Measurements from ENCODE around the gene GSS.

The GSS gene

GRCh38 chr20:34983995-34984735, 28.6 kb upstream of the GSS start:
- in situ Hi-C loops (cut with MboI; ENCODE audit: low sequenced_read_pairs, unreplicated experiment): no loop called here
- no peak for DNase-seq (ENCODE audit: low spot score)
- TF ChIP-seq CTCF (IDR thresholded peaks at IDR 0.05; ENCODE audit: borderline replicate concordance, control extremely low read depth, extremely low read depth, insufficient read depth, missing control alignments): no peak

GRCh38 chr20:34983089-34983820, 27.6 kb upstream of the GSS start:
- TF ChIP-seq CTCF (IDR thresholded peaks at IDR 0.05; ENCODE audit: borderline replicate concordance, control extremely low read depth, extremely low read depth, insufficient read depth, missing control alignments): no peak
- DNase-seq (ENCODE audit: low spot score): no peak
- in situ Hi-C loops (cut with MboI; ENCODE audit: low sequenced_read_pairs, unreplicated experiment): no loop called here

DNA sequence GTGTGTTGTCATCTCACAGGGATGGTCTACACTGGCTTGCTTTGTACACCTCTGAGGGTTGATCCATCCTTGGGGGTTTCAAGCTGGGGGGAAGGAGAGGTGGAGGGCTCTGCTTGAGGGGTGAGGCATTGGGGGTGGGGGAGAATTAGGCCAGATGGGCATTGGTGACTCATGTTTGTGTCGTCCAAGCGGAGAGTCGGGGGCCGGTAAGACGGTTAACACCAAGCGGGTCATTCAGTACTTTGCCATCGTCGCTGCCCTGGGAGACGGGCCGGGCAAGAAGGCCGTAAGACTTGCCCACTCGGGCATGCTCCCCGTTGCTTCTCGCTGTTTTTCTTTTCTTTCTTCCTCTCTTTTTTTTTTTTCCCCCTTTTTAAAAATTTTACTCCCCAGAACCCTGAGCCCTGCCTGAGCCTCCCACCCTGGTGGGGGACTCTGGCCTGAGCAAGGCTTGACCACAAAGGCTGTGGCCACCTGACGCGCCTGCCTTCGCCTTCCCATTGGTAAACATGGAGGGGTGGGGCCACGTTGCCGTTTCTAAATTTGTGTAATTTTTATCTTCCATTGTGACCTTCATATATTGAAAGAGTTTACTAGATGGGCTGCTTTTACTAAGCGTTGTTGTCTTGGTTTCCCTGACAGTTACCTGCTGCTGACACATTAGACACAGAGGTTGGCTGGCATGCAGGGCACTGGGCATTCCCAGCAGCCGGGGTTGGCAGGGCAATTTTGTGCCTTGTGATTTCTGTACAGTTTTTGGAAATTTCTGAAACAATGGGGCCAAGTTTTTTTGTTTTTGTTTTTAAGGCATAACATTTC, 26.9 kb upstream of the GSS start:
- no peak for DNase-seq (ENCODE audit: low spot score)
- TF ChIP-seq CTCF (IDR thresholded peaks at IDR 0.05; ENCODE audit: borderline replicate concordance, control extremely low read depth, extremely low read depth, insufficient read depth, missing control alignments): no peak
- in situ Hi-C loops (cut with MboI; ENCODE audit: low sequenced_read_pairs, unreplicated experiment): no loop called here

DNA sequence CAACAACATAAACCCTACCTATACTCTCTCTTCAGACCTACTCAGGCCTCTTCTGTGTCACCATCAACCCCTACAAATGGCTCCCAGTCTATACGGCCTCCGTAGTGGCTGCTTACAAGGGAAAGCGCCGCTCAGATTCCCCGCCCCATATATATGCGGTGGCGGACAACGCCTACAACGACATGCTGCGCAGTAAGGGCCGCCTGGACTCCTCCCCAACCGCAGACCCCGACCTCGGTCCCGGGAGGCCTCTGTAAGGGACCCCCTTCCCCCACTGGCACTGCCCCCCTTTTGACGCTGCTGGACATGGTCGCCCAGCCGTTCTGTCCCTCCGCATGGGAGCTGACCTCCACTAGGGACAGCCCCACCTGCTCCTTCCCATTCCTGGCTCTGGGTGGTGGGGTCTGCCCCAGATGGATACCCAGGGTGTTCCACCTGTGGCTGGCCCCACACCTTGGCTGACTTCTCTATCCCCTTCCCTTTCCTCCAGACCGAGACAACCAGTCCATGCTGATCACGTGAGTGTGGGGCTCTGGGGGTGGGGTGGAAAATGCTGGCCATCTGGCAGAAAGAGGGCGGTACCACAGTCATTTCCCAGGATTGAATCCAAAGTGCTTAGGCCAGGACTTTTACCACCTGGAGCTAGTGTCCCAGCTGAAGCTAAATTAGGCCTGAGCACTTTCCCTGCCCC, 25.1 kb upstream of the GSS start:
- no peak for TF ChIP-seq CTCF (IDR thresholded peaks at IDR 0.05; ENCODE audit: borderline replicate concordance, control extremely low read depth, extremely low read depth, insufficient read depth, missing control alignments)
- in situ Hi-C loops (cut with MboI; ENCODE audit: low sequenced_read_pairs, unreplicated experiment): no loop called here
- DNase-seq (ENCODE audit: low spot score): no peak

DNA sequence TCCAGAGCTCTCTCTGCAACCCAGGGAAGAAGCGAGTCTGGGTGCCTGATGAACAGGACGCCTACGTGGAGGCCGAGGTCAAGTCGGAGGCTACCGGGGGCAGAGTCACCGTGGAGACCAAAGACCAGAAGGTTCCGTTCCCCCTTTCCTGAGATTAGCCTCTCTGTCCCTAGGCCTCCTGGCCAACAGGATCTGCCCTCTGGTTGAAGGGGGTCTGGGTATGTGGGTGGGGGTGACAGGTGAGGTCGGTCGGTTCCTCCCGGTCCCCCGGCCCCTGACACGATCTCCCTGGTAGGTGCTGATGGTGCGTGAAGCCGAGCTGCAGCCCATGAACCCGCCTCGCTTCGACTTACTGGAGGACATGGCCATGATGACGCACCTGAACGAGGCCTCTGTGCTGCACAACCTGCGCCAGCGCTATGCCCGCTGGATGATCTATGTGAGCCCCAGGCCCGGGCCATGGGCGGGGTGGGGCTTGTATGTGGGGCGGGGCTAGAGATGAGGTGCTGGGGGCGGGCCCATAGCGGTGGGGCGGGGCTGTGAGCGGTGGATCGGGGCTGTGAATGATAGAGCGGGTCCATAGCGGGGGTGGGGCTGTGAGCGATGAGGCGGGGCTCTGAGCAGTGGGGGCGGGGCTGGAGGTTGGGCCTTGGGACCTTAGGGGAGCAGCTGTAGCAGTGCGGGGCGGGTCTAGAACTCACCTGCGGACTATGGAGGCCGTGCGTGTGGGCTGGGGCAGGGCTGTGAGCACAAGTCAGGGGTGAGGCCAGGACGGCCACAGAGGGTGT, 24.0 kb upstream of the GSS start:
- in situ Hi-C loops (cut with MboI; ENCODE audit: low sequenced_read_pairs, unreplicated experiment): no loop called here
- TF ChIP-seq CTCF (IDR thresholded peaks at IDR 0.05; ENCODE audit: borderline replicate concordance, control extremely low read depth, extremely low read depth, insufficient read depth, missing control alignments): no peak
- DNase-seq (ENCODE audit: low spot score): no peak
